AG08395 (cell line): ENCODE measurements around the gene SCAMP1.

Source experiments
- DNase-seq: peaks from one replicate; pipeline ENCODE4 v3.0.0; 2012; ENCODE audit warnings: mixed read lengths, low spot score

The SCAMP1 gene

DNA sequence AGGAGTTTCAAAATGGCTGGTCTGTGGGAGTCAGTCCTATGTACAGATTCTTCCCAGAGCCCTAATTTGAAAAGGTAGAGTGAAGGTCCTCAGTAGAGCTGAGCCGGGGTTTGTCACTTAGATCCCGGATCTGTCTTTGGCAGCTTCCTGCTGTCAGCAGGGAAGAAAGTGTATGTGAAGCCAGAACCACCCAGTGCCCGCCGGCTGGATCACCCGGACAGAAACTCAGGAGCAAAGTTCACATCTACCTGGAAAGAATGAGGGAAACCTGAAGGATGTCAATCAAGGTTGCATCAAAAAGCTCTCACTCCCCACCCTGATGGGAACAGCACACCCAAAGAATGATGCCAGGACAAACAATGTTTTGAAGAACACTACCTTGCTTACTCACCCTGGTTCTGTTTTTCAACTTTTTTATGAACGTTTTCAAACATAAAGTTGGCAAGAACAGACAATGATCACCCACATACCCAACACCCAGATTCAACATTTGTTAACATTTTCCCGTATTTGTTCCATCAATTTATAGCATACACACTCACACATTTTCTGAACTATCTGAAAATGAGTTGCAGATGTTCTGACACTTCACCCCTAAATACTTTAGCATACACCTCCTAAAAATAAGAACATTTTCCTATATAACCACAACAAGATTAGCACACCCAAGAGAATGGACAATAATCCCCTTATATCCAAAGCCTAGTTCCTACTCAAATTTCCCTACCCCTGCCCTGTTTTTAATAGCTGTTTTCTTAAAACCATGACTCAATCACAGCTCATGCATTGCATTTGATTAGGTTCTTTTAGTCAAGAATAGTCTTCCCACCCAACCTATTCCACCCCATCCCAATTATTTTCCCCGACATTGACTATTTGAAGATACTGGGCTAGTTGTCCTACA is 154.3 kb downstream of the SCAMP1 start:
- no peak for DNase-seq

DNA sequence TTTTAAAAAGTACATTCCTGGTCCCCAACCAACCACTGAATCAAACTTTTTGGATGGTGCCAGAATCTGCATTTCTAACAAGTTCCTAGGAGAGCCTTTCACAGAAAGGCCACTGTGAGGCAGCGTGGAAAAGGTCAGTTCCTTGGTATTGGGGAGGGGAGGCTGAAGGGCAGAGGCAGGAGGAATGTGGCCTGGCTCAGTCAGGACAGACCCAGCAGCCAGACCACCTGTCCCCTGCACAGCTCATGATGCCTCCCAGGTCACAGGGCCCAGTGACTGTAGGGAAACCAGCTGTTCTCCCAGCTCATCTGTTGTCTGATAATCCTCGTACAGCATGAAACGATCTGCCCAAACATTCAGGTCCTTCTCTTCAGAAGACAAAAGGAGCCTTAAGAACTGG is 155.3 kb downstream of the SCAMP1 start:
- no peak for DNase-seq

DNA sequence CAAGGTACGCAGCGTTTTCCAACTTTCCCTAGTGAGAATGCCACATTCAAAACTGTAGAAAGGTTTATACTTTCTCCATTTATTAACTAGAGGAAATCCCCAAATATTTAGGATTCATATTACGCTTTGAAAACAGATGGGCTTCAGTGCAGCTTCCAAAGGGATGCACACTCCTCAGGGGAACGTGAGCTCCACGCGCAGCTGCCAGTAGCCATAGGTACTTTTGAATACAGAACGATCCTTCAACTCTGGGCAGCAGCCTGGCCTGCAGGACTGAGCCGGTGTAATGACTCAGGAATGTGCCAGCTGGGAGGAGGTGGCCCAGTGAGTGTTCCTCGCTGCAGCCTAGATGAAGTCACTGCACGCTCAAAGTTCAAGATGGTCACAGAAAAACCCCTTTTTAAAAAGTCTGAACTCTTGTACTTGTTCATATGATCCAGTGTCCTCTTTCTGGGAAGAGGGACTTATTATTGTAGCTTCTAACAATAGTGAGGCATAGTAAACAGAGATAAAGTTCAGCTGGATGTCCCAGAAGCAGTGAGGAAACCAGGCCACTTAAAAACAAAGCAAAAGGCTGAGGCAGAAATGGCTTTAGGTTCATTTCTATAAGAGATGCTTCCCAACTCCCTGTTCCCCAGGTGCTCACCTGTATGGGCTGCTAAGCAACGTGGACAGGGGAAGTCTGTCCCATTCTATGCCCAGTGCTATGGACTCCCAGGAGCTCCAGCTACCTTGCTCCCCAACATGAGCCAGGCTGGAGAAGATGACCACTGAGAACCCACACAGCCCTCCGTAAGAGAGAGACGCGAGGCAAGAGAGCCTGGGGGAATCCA is 158.2 kb downstream of the SCAMP1 start:
- DNase-seq, result peak; percentile 93

DNA sequence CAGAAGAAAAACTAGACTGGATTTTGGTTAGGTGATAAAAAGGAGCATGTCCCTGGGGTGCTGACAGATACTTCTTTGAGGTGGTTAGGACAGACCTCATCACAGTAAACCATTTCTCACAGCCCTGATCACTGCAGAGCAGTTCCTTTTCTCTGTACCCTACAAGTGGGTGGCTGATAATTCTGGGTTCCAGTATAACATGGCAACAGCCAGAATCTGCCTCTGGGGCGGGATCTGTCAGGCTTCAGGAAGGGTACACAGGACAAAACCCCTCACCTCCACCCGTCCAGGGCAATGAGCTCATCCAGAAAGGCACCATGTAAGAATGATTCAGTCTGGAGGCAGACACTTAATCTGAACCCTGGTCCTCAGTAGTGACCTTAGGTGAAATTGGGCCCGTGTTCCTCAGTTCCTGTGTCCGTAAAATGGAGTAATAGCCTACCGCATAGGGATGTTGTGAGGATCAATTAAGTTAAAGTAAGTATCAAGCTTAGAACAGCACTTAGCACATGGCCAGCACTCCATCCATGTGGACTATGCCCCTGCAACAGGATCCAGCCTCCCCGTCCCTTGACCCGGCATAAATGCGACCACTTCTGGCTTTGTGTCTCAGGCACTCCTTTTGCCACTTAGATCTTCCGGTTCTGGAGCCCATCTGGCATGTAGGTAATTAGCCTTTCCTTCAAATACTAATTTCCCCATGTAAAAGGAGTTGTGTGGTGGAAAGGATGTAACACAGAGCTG is 159.0 kb downstream of the SCAMP1 start:
- DNase-seq, result no peak

DNA sequence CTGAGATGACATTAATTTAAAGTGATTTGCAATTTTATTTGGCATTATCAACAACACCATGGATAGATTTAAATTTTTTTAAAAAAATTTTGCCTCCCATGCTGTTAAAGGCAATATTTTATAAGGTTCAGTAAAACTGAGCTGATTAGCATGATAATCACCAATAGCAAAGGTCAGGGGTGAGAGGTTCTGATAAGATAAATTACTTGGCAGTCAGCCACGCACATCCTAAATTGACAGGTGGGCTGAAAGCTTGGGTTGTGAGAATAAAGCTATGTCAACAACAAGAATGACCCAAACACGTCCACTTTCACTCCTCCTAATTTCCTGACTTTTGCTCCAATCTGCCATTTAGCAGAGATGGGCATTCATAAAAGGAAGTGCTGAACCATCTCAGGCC is 161.0 kb downstream of the SCAMP1 start:
- DNase-seq, result no peak

DNA sequence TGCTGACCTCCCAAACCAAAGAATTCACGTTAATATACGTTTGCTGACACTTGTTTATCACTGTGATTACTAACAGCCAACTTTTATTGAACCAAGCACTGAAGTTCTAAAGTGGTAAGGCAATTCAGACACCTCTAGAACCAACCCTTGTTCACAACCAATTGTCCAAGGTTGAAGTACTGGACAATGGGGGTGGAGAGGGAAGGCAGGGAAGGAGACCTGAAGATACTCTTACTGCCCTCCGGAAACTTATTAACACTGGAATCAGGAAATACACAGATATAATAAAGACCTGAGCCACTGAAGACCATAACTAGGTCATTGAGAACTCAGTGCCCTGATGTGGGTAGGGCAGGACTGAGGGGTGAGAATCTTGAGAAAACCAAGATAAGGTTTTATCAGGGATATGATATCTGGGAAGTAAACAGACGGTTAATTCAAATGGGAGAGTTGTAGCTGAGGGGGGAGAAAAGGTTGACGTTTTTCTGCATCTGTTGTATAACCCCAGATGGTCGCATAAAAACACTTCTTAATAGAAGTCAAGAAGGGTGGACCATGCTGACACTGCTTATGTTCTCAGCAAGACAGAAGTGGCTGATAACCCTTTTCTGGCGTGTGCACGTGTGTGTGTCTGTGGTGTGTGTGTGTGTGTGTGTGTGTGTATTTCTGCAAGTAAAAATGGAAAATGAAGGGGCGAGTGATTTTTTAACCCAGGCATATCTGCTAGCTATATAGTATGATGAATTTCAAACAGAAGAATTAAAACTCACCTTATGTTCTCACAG is 162.3 kb downstream of the SCAMP1 start:
- no peak for DNase-seq

DNA sequence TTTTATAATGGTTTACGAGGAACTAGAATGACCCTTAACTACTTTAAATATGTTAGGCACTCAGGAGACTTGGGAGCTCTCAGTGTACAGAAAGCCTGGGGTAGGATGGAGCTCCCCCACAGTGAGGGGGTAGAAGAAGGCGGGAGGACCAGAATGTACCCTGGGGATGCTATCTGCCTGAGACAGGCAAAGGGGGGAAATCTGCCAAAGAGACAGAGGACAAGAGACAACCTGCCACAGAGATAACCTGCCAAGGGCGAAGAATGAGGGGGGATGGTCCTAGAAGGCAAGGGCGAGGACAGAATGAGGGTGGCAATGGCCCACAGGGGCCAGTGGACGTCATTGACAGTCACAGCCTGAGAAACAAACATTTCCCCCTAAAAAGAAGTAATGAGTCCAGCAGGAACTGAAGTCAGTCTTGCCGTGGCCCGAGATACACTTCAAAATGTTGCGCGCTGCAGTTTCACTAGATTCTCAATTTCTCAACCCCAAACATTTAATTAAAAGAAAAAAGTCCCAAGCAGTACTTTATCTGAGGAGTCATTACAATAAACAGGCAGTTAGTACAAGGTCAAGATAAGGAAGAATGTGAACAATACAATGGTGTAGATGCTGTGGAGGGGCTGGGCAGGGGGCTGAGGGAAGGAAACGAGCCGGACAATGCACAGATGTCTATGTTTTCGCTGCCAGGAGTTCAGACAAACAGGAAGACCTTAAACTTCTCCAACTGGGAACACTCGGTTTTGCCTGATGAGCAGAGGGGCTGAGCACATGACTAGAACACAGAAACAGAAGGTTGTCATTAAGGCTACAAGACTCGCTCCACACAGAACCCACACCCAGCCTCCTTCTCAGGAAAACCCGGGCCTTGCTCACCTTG is 163.1 kb downstream of the SCAMP1 start:
- no peak for DNase-seq

DNA sequence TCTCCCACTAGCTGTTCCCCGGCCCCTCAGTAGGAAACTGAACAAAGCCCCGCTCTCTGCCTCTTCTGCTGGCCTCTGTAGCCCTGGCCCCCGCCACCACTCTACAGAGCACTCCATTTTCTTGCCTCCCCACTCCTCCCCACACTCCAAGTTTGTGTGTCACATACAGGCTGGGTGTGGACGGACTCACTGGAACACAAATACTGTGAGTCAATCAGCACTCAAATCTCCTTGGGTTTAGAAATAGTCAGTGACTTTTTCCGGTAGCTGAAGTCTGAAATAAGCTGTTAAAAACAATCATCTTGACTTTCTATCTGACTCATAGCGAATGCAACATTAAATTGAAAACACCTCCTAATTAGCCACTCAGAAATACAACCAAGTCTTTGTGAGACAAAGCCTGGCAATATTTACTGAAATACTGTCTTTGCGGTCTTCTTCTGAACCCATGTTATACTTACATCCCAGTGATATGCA is 165.7 kb downstream of the SCAMP1 start:
- peak; percentile 62 for DNase-seq

DNA sequence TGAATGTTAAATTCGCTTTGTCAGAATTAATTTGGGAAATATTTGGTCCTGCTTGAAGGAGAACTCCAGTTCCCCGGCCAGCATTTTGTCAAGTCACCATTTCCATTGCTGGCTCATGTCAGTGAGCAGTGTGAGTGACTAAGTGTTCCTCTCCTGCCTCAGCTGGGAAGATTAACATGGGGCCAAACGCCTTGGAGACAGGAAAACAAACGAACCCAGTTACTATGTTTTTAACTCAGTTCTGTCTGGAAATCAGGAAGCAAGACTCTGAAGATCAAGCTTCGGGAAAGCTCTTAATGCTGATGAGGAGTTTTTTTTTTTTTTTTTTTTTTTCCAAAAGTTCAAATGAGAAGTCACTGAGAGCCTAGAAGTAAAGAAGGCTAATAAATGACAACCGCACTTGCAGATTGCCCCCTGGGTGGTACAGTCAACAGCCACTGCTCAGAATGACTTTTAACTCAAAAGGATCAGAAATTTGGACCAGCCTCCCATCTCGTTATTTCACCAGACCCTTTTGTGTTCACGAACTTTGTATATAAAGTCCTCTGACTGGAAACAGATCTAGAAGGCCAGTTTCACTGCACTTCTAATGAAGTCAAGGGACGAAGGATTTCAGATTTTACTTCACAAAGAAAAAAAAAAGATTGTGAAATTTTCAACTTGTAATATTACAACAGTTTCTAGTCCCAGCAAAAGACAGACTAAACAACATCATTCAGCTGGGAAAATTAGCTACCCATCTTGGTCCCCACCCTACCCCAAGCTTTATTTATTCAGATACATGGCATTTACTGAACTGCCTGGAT is 166.8 kb downstream of the SCAMP1 start:
- peak; percentile 84 for DNase-seq

DNA sequence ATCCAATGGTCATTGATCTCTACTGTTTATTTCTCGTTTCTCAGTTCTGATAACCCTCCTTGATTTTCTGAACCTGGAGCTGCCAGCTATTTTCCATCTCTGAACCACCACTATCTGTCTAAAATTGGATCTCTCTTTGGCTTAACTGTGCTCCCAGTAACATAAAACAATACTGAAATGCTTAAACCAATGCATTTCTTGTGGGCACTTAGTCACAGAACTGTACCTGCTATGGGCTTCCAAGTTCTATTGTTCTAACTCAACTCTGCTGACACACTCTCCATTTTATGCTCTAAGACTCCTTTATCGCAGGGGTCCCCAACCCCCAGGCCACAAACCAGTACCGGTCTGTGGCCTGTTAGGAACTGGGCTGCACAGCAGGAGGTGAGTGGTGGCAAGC is 167.5 kb downstream of the SCAMP1 start:
- DNase-seq, result no peak
